Measurements from ENCODE around the gene MAEA. TPM values are rescaled to one million over a fixed set of nuclear protein-coding genes. Genes with fewer than 3 reads are reported as not detected.

The MAEA gene
- total RNA-seq, 8 experiments from 2014 or later: 28.5 to 80.7 (median 56.7) TPM

GRCh38 chr4:1293531-1293941 is 3.8 kb downstream of the MAEA start:
- Histone ChIP-seq H3K4me1 (replicated peaks in 1 of 2) (peaks cover 12 to 20% of the 10 kb centered on the region in 2 donors), H3K27ac (no peak overlapping the region), H3K4me3 (no peak overlapping the region)
- in situ Hi-C loops (cut with MboI; ENCODE audit: low pct_unique_long_range_greater_than_20kb in 2 of 9, low sequenced_read_pairs in 9 of 9, unreplicated experiment in 9 of 9): no loop called here
- 80 to 100% (median 92%) methylated on average over 1 to 3 of the region's 4 CpGs; no CpG with 5 or more reads in 5 of the 10 experiments for WGBS, 10 experiments
- ATAC-seq (replicated peaks in 6 of 8): no peak

GRCh38 chr4:1293991-1294390 is 4.3 kb downstream of the MAEA start:
- ATAC-seq (replicated peaks in 6 of 8): no peak
- H3K4me3 ChIP-seq: no peak overlapping the region
- H3K27ac ChIP-seq: no peak overlapping the region
- whole genome bisulfite sequencing, 10 experiments: 70 to 100% (median 88%) methylated on average over 3 to 7 of the region's 15 CpGs; no CpG with 5 or more reads in 6 of the 10 experiments
- H3K4me1 ChIP-seq (replicated peaks in 1 of 2): peaks cover 8 to 15% of the 10 kb centered on the region in 2 donors
- in situ Hi-C loops (cut with MboI; ENCODE audit: low pct_unique_long_range_greater_than_20kb in 2 of 9, low sequenced_read_pairs in 9 of 9, unreplicated experiment in 9 of 9): no loop called here

- Histone ChIP-seq H3K4me3 (no peak overlapping the region), H3K4me1 (replicated peaks in 1 of 2) (peaks cover 8 to 14% of the 10 kb centered on the region in 2 donors), H3K27ac (no peak overlapping the region)
- WGBS, 10 experiments: 75 to 100% (median 100%) methylated on average over 1 to 7 of the region's 14 CpGs; no CpG with 5 or more reads in 5 of the 10 experiments
- in situ Hi-C loops (cut with MboI; ENCODE audit: low pct_unique_long_range_greater_than_20kb in 2 of 9, low sequenced_read_pairs in 9 of 9, unreplicated experiment in 9 of 9): no loop called here
- no peak for ATAC-seq (replicated peaks in 6 of 8)
These were observed 4.7 kb downstream of the MAEA start for GRCh38 chr4:1294424-1294823.

DNA sequence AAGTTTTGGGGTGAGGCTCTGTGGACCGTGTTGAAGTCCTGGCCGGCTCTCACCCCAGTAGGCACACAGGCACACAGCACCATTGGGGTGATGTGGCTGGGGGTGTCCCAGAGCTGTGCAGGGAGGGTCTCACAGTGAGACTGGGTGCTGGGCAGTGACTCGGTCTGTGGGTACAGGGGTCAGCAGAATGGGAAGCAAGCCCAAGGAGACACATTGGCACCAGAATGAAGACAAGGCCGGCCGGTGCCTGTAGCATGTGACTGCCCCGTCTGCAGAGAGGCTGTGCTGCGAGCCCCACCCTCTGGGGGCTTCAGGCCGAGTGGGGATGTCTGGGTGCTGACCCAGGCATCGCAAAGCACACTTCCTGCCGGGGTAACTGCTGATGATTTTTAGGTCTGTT is 5.2 kb downstream of the MAEA start:
- peak in 4 of 8 experiments; percentile 9 to 20 (median 11) for ATAC-seq (replicated peaks in 6 of 8)
- Histone ChIP-seq H3K4me1 (replicated peaks in 1 of 2) (peaks cover 8 to 14% of the 10 kb centered on the region in 2 donors), H3K27ac (no peak overlapping the region), H3K4me3 (no peak overlapping the region)
- in situ Hi-C loops (cut with MboI; ENCODE audit: low pct_unique_long_range_greater_than_20kb in 2 of 9, low sequenced_read_pairs in 9 of 9, unreplicated experiment in 9 of 9): no loop called here
- 48 to 100% (median 93%) methylated on average over 1 to 5 of the region's 10 CpGs; no CpG with 5 or more reads in 6 of the 10 experiments for WGBS, 10 experiments

DNA sequence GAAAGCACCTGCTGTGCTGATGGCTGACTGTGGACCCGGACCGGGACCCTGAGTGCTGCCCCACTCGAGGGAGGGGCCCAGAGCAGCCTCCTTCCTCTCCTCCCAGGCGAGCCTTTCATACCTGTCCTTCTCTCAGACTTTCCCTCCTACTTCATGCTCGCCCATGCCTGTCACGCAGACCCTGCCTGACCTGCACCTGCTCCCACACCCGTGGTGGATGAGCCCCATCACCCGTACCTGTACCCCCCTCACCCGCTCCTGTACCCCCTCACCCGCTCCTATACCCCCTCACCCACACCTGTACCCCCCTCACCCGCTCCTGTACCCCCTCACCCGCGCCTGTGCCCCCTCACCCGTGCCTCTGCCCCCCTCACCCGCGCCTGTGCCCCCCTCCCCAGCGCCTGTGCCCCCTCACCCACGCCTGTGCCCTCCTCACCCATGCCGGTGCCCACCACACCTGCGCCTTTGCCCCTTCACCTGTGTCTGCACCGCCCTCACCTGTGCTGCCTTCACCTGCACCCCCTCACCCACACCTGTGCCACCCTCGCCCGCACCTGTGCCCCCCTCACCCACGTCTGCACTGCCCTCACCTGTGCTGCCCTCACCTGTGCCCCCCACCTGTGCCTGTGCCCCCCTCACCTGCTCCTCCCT is 5.8 kb downstream of the MAEA start:
- 20 to 80% (median 33%) methylated on average over 1 to 3 of the region's 24 CpGs; no CpG with 5 or more reads in 6 of the 10 experiments for WGBS, 10 experiments
- H3K4me3 ChIP-seq: no peak overlapping the region
- H3K4me1 ChIP-seq (replicated peaks in 1 of 2): peaks cover 8 to 14% of the 10 kb centered on the region in 2 donors
- no peak overlapping the region for H3K27ac ChIP-seq
- ATAC-seq (replicated peaks in 6 of 8): peak in 1 of 8 experiments; percentile 13
- in situ Hi-C loops (cut with MboI; ENCODE audit: low pct_unique_long_range_greater_than_20kb in 2 of 9, low sequenced_read_pairs in 9 of 9, unreplicated experiment in 9 of 9): no loop called here

DNA sequence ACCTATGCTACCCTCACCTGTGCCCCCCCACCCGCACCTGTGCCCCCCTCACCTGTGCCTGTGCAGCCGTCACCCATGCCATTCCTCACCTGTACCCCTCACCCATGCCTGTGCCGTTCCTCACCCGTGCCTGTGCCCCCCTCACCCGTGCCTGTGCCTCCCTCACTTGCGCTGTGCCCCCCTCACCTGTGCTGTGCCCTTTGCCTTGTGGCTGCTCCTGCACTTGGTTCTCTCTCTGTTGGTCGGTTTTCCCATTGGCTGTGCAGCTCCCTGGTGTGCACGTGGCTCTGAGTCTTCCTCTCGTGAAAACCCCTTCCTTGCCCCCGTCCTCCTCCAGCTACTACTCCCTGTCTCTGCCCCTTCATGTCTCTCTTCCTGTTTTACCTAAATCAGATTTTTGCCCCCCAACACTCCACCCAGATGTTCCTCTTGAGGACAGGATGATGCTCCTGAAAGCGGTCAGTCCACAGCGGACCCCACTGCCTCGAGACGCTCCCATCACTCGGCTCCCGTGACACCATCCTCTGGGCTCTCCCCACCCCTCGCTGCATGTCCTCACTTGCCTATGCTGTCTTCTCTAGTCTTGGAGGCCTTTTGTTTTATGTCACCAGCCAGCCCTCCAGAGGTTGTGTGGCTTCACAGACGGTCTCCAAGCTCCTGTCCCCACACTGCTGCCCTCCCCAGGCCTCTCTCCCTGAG is 6.8 kb downstream of the MAEA start:
- in situ Hi-C loops (cut with MboI; ENCODE audit: low pct_unique_long_range_greater_than_20kb in 2 of 9, low sequenced_read_pairs in 9 of 9, unreplicated experiment in 9 of 9): no loop called here
- Histone ChIP-seq H3K4me3 (no peak overlapping the region), H3K27ac (no peak overlapping the region), H3K4me1 (replicated peaks in 1 of 2) (peaks cover 1 to 6% of the 10 kb centered on the region in 2 donors)
- WGBS, 10 experiments: 69 to 100% (median 96%) methylated on average over 3 to 5 of the region's 18 CpGs; no CpG with 5 or more reads in 5 of the 10 experiments
- no peak for ATAC-seq (replicated peaks in 6 of 8)

GRCh38 chr4:1297023-1297395 is 7.3 kb downstream of the MAEA start:
- H3K27ac ChIP-seq: no peak overlapping the region
- H3K4me1 ChIP-seq (replicated peaks in 1 of 2): peaks cover 0 to under 1% of the 10 kb centered on the region in 2 donors
- WGBS, 10 experiments: 40 to 94% (median 86%) methylated on average over 1 to 22 of the region's 22 CpGs; no CpG with 5 or more reads in 5 of the 10 experiments

GRCh38 chr4:1297456-1298325 is 8.0 kb downstream of the MAEA start:
- WGBS, 10 experiments: 79 to 96% (median 92%) methylated on average over 3 to 15 of the region's 32 CpGs; no CpG with 5 or more reads in 1 of the 10 experiments
- ATAC-seq (replicated peaks in 6 of 8): no peak
- in situ Hi-C loops (cut with MboI; ENCODE audit: low pct_unique_long_range_greater_than_20kb in 2 of 9, low sequenced_read_pairs in 9 of 9, unreplicated experiment in 9 of 9): no loop called here
- no peak overlapping the region for H3K27ac ChIP-seq
- no peaks in the 10 kb centered on the region for H3K4me1 ChIP-seq (replicated peaks in 1 of 2)
- H3K4me3 ChIP-seq: no peak overlapping the region

More at GRCh38 chr4:1297023-1297395, 7.3 kb downstream of the MAEA start:
- ATAC-seq (replicated peaks in 6 of 8): no peak
- in situ Hi-C loops (cut with MboI; ENCODE audit: low pct_unique_long_range_greater_than_20kb in 2 of 9, low sequenced_read_pairs in 9 of 9, unreplicated experiment in 9 of 9): no loop called here
- no peak overlapping the region for H3K4me3 ChIP-seq

DNA sequence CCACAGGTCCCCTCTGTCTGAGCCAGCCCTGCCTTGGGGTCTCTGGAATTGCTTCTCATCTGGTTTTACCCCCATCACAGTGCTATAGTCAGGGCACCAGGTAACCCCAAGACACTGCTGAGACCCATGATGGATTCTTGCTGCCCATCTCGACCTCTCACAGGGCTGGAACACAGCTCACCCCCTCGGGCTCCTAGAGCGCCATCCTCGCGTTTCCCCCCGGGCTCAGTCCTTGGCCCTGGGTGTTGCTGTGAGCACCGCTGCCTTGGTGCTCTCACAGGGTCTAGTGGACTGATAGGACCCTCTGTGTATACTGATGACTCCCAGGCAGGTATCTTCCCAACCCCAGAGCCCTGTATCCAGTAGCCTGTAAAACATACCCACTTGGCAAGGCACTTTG is 8.8 kb downstream of the MAEA start:
- Histone ChIP-seq H3K27ac (no peak overlapping the region), H3K4me1 (replicated peaks in 1 of 2) (no peaks in the 10 kb centered on the region), H3K4me3 (no peak overlapping the region)
- in situ Hi-C loops (cut with MboI; ENCODE audit: low pct_unique_long_range_greater_than_20kb in 2 of 9, low sequenced_read_pairs in 9 of 9, unreplicated experiment in 9 of 9): no loop called here
- WGBS, 10 experiments: 90 to 100% (median 93%) methylated on average over 1 to 7 of the region's 7 CpGs; no CpG with 5 or more reads in 7 of the 10 experiments
- no peak for ATAC-seq (replicated peaks in 6 of 8)

DNA sequence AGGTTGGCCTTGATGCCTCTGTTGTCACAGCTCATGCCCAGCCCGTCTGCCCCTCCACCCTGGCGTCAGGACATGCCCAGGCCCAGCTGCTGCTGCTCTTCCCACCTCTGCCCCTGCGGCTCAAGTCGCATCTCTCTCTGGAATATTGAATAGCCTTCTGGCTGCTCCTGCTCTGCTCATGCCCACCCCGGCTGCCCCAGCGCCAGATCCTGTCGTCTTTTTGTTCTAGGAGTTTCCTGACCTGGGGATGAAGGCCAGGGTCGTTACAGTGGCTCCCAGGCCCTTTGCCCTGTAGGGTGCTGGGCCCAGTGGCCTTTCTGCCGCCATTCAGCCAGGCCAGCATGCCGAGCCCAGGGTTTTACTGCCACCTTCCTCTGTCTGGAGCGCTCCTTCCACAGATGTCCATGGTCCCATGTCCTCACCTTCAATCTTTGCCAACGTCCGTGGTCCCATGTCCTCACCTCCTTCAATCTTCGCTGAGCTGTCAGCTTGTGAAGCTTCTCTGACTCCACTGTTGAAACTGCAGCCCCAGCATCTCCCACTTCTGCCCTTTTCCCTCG is 9.7 kb downstream of the MAEA start:
- no peak for ATAC-seq (replicated peaks in 6 of 8)
- in situ Hi-C loops (cut with MboI; ENCODE audit: low pct_unique_long_range_greater_than_20kb in 2 of 9, low sequenced_read_pairs in 9 of 9, unreplicated experiment in 9 of 9): no loop called here
- Histone ChIP-seq H3K27ac (no peak overlapping the region), H3K4me3 (no peak overlapping the region), H3K4me1 (replicated peaks in 1 of 2) (no peaks in the 10 kb centered on the region)
- WGBS, 10 experiments: 85 to 100% (median 94%) methylated on average over 1 to 12 of the region's 15 CpGs; no CpG with 5 or more reads in 2 of the 10 experiments

- Histone ChIP-seq H3K27ac (no peak overlapping the region), H3K4me1 (replicated peaks in 1 of 2) (no peaks in the 10 kb centered on the region), H3K4me3 (no peak overlapping the region)
- WGBS, 10 experiments: 46 to 100% (median 92%) methylated on average over 1 to 29 of the region's 40 CpGs; no CpG with 5 or more reads in 1 of the 10 experiments
- in situ Hi-C loops (cut with MboI; ENCODE audit: low pct_unique_long_range_greater_than_20kb in 2 of 9, low sequenced_read_pairs in 9 of 9, unreplicated experiment in 9 of 9): no loop called here
- peak in 4 of 8 experiments; percentile 30 to 83 (median 58) for ATAC-seq (replicated peaks in 6 of 8)
These were observed 11.1 kb downstream of the MAEA start for GRCh38 chr4:1300466-1301455.

- whole genome bisulfite sequencing, 10 experiments: 0 to 100% (median 93%) methylated on average over 2 to 4 of the region's 4 CpGs
- Histone ChIP-seq H3K4me1 (replicated peaks in 1 of 2) (peaks cover 0 to 14% of the 10 kb centered on the region in 2 donors), H3K27ac (no peak overlapping the region), H3K4me3 (no peak overlapping the region)
- in situ Hi-C loops (cut with MboI; ENCODE audit: low pct_unique_long_range_greater_than_20kb in 2 of 9, low sequenced_read_pairs in 9 of 9, unreplicated experiment in 9 of 9): no loop called here
- no peak for ATAC-seq (replicated peaks in 6 of 8)
These were observed 12.5 kb downstream of the MAEA start for GRCh38 chr4:1302159-1302558.

Measured in motor neuron (in vitro differentiated cells).